HUES48 (cell line): ENCODE measurements around the gene SHOC2.

Source experiments
- H3K27ac ChIP-seq: one replicate; pipeline ENCODE4 v1.7.0; 2013; ENCODE audit warnings: low read depth, low read length, inconsistent platforms
- H3K27me3 ChIP-seq: 2 replicates; pipeline ENCODE4 v1.6.1; 2013; ENCODE audit warnings: mild to moderate bottlenecking, low read length; ENCODE audit not compliant: control insufficient read depth, insufficient read depth
- H3K36me3 ChIP-seq: 2 replicates; pipeline ENCODE4 v1.6.1; 2013; ENCODE audit warnings: low read length; ENCODE audit not compliant: control insufficient read depth, insufficient read depth
- H3K4me1 ChIP-seq: 2 replicates; pipeline ENCODE4 v1.6.1; 2013; ENCODE audit warnings: mild to moderate bottlenecking, low read length; ENCODE audit not compliant: control insufficient read depth, insufficient read depth
- H3K4me3 ChIP-seq: 2 replicates; pipeline ENCODE4 v1.5.1; 2013; ENCODE audit warnings: mild to moderate bottlenecking, low read depth, low read length
- H3K9ac ChIP-seq: 2 replicates; pipeline ENCODE4 v1.6.1; 2013; ENCODE audit warnings: mild to moderate bottlenecking, low read depth, low read length, moderate library complexity
- H3K9me3 ChIP-seq: 2 replicates; pipeline ENCODE4 v1.6.1; 2013; ENCODE audit warnings: low read length; ENCODE audit not compliant: control insufficient read depth, insufficient read depth

SHOC2 gene

DNA sequence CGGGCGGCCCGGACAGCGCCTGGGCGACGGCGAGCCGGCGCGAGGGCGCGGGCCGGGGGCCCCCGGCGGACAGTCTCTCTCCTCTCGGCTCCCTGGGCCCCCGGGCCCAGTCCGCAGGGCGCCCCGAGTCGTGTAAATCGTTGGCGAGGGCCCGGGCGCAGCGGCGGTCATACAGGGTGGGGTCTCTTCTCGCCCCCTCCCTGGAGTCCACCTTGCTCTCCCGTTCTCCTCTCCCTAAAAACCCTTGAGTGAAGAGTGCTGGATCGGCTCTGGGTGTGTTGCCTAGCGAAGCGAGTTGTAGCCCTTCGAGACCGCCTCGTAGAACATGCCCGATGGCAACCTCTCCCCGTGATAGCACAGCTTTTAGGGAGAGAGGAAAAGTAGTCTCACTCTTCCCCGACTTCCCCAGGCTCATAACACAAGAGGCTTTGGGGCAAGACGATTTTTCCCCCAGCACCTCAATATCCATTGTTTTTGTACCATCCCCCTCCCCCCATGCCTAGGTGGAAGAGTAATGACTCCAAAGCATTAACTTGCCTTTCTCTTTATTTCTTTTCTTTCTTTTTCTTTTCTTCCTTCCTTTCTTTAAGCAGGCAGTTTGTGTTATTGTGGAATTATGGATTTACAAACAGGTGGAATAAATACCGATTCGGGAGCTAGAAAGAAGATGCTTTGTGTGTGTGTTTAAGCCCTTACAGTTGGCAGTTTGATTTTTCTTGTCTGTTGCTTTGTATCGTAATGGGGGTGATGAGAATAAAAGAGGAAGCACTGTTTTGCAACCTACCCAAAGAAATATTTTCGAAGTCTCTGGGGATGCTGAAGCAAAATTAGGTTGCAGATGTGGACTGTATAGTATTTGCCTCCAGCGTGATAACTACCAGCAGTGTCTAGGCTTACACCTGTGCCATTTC, 822 bp downstream of the SHOC2 start:
- peak overlapping the region; percentile 75 for H3K9ac ChIP-seq
- H3K9me3 ChIP-seq: no peaks in the 10 kb centered on the region
- peaks cover 27% of the 10 kb centered on the region for H3K4me1 ChIP-seq
- no peaks in the 10 kb centered on the region for H3K36me3 ChIP-seq
- H3K27ac ChIP-seq: peak overlapping the region; percentile 60
- no peaks in the 10 kb centered on the region for H3K27me3 ChIP-seq
- peak overlapping the region; percentile 100 for H3K4me3 ChIP-seq

GRCh38 chr10:110923856-110924493, 4.6 kb downstream of the SHOC2 start:
- no peak overlapping the region for H3K27ac ChIP-seq
- no peak overlapping the region for H3K9ac ChIP-seq
- peaks cover 10% of the 10 kb centered on the region; the same call in 1 of the 2 replicates for H3K4me1 ChIP-seq
- H3K36me3 ChIP-seq: no peaks in the 10 kb centered on the region
- H3K4me3 ChIP-seq: no peak overlapping the region
- no peaks in the 10 kb centered on the region for H3K9me3 ChIP-seq
- no peaks in the 10 kb centered on the region for H3K27me3 ChIP-seq

- H3K4me1 ChIP-seq: peaks cover 32% of the 10 kb centered on the region
- no peaks in the 10 kb centered on the region for H3K9me3 ChIP-seq
- H3K9ac ChIP-seq: no peak overlapping the region
Observed at GRCh38 chr10:110927461-110927860, 8.1 kb downstream of the SHOC2 start.

GRCh38 chr10:110931769-110932381, 12.5 kb downstream of the SHOC2 start:
- no peaks in the 10 kb centered on the region for H3K27me3 ChIP-seq
- peaks cover 33% of the 10 kb centered on the region for H3K4me1 ChIP-seq
- H3K27ac ChIP-seq: no peak overlapping the region
- H3K36me3 ChIP-seq: no peaks in the 10 kb centered on the region
- no peaks in the 10 kb centered on the region for H3K9me3 ChIP-seq
- no peak overlapping the region for H3K4me3 ChIP-seq
- no peak overlapping the region for H3K9ac ChIP-seq

More at GRCh38 chr10:110927461-110927860, 8.1 kb downstream of the SHOC2 start:
- H3K27me3 ChIP-seq: no peaks in the 10 kb centered on the region
- H3K4me3 ChIP-seq: no peak overlapping the region
- H3K36me3 ChIP-seq: no peaks in the 10 kb centered on the region
- no peak overlapping the region for H3K27ac ChIP-seq

DNA sequence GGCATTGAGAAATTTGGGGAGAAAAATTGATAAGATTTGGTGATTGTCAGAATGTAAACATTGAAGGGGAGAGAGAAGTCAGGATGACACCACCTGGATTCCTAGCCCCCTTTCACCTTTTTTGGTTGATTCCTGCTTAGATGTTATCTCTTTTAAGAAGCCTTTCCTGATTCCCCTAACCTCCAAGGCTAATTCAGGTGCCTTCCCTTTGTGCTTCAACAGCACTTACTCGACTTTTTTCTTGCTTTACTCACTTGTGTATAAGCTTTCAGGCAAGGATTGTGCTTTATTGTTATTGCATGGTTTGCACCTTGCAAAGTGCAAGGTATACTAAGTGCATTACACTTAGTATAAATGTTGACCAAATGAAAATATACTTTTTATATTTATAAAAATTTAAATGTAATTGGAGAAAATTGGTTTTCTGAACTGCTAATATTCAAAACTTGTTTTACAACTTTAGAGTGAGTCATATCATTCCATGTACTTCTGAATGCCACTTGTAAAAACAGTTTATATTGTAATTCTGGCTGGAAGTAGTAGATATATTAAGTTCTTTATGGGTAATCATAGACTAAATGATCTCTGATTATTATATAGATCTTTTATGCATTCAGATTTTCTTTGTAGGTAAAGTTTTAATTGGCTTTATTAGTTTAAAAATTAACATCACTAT, 13.2 kb downstream of the SHOC2 start:
- no peak overlapping the region for H3K9ac ChIP-seq
- no peak overlapping the region for H3K4me3 ChIP-seq
- no peaks in the 10 kb centered on the region for H3K36me3 ChIP-seq
- no peaks in the 10 kb centered on the region for H3K27me3 ChIP-seq
- H3K27ac ChIP-seq: no peak overlapping the region
- H3K9me3 ChIP-seq: no peaks in the 10 kb centered on the region
- peaks cover 33% of the 10 kb centered on the region for H3K4me1 ChIP-seq

- no peak overlapping the region for H3K4me3 ChIP-seq
- no peak overlapping the region for H3K9ac ChIP-seq
- no peak overlapping the region for H3K27ac ChIP-seq
- H3K4me1 ChIP-seq: peaks cover 8% of the 10 kb centered on the region
- H3K9me3 ChIP-seq: no peaks in the 10 kb centered on the region
- H3K36me3 ChIP-seq: no peaks in the 10 kb centered on the region
- no peaks in the 10 kb centered on the region for H3K27me3 ChIP-seq
Observed at GRCh38 chr10:110936757-110937156, 17.4 kb downstream of the SHOC2 start.

DNA sequence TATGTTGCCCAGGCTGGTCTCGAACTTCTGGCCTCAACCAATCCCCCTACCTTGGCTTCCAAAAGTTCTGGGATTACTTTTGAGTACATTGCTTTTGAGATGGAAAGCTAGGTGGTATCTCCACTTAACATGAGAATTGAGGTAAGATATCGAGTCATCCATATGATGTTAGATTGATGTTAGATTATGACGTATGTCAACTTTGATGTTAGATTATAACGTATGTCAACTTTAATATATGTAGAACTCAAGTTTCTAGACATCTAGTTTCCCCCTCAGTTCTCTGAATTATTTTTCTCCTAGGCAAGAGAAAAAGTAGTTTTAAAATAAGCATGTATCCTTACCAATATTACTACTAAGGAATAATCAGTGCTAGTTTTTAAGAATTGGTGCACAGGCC, 20.0 kb downstream of the SHOC2 start:
- Histone ChIP-seq H3K4me3 (no peak overlapping the region), H3K27ac (no peak overlapping the region), H3K36me3 (no peaks in the 10 kb centered on the region), H3K9ac (no peak overlapping the region), H3K27me3 (no peaks in the 10 kb centered on the region), H3K9me3 (no peaks in the 10 kb centered on the region), H3K4me1 (0 out of 2 replicates have a peak, but pooled peaks cover 6% of the 10 kb centered on the region)

DNA sequence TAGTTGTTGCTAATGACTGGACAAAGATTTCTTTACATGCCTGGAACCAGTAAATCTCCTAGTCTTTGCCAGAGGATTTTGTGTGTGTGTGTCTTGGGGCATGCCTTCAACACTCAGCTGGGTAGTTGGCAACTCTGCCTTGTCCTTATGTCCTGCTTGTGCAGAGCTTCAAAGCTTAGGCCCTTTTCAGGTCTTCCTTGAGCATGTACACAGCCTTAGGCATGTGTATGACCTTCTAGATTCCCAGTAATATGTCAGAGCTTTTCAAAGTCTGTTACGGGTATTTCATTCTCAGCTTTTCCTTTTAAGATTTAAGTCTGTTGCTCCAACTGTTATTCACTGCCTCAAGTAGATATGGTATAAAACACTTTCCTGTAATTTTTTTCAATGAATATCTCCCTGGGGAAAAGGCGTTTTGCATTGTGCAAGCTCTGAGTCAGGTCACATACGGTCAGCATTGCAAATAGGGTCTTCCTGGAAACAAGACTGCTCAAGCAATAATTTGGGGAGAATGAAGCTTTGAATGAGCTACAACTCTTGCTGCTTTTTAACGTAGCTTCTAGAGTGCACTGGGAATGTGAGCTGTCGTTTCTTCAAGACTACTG, 25.5 kb downstream of the SHOC2 start:
- H3K4me1 ChIP-seq: peaks cover 18% of the 10 kb centered on the region; the same call in 1 of the 2 replicates
- H3K4me3 ChIP-seq: no peak overlapping the region
- no peak overlapping the region for H3K27ac ChIP-seq
- H3K27me3 ChIP-seq: no peaks in the 10 kb centered on the region
- no peaks in the 10 kb centered on the region for H3K36me3 ChIP-seq
- no peaks in the 10 kb centered on the region for H3K9me3 ChIP-seq
- H3K9ac ChIP-seq: no peak overlapping the region

GRCh38 chr10:110946496-110946895, 27.1 kb downstream of the SHOC2 start:
- no peak overlapping the region for H3K9ac ChIP-seq
- no peak overlapping the region for H3K27ac ChIP-seq
- H3K27me3 ChIP-seq: no peaks in the 10 kb centered on the region
- H3K9me3 ChIP-seq: no peaks in the 10 kb centered on the region
- H3K4me1 ChIP-seq: peaks cover 18% of the 10 kb centered on the region; the same call in 1 of the 2 replicates
- no peak overlapping the region for H3K4me3 ChIP-seq
- no peaks in the 10 kb centered on the region for H3K36me3 ChIP-seq

GRCh38 chr10:110947061-110947595, 27.7 kb downstream of the SHOC2 start:
- no peaks in the 10 kb centered on the region for H3K9me3 ChIP-seq
- no peak overlapping the region for H3K27ac ChIP-seq
- no peak overlapping the region for H3K4me3 ChIP-seq
- peaks cover 16% of the 10 kb centered on the region; the same call in 1 of the 2 replicates for H3K4me1 ChIP-seq
- H3K9ac ChIP-seq: no peak overlapping the region
- no peaks in the 10 kb centered on the region for H3K27me3 ChIP-seq
- 0 out of 2 replicates have a peak, but pooled peaks cover 1% of the 10 kb centered on the region for H3K36me3 ChIP-seq
